PC-3 (cell line): ENCODE results near the gene ZNF283. TPM values are rescaled to one million over a fixed set of nuclear protein-coding genes. Genes with fewer than 3 reads are reported as not detected.
A peak's percentile ranks its signal among the peaks of the same experiment; 100 is the strongest.
"Not testable (repeated sequence)": the region's sequence is repeated elsewhere in the genome, so short reads cannot be mapped to it uniquely, and the experiment has no call there.

Experiments
- ATAC-seq: fragments of 200-7000 bp; cut with Tn5 transposase; 2 replicates; pipeline ENCODE4 v1.9.1; 2020; ENCODE audit warnings: mild to moderate bottlenecking, moderate library complexity
- BruUV-seq: library from RNA; stranded (reverse); fragments of 400-500 nt; replicated peaks from 2 replicates; lab custom pipeline; 2021; lab: Mats Ljungman, UMichigan
- CTCF ChIA-PET: fragments of 300-600 bp; sonication (Branson Sonifier 250); formaldehyde crosslinking; loops from one replicate; lab custom pipeline; 2022; ENCODE audit warnings: antibody characterized with exemption; lab: Charles Lee
- POLR2A ChIA-PET: fragments of 300-600 bp; sonication (Branson Sonifier 250); formaldehyde crosslinking; loops from one replicate; lab custom pipeline; 2022; ENCODE audit warnings: antibody characterized with exemption; ENCODE audit not compliant: unreplicated experiment; lab: Charles Lee
- DNase-seq: peaks from one replicate; pipeline ENCODE4 v3.0.0-alpha.2; 2015
- H2AFZ ChIP-seq: fragments of 300-600 bp; sonication (generic); 2 replicates; pipeline ENCODE4 v1.6.0; 2016; ENCODE audit warnings: antibody characterized with exemption, low read length
- H3F3A ChIP-seq: fragments of 300-600 bp; sonication (generic); one replicate; pipeline ENCODE4 v1.6.0; 2017; ENCODE audit warnings: antibody characterized with exemption, low read length, control low read depth, mild to moderate bottlenecking; ENCODE audit not compliant: unreplicated experiment
- H3K27ac ChIP-seq: fragments of 300-600 bp; sonication (generic); 2 replicates; pipeline ENCODE4 v1.5.1; 2016; ENCODE audit warnings: mild to moderate bottlenecking, low read length
- H3K27me3 ChIP-seq: fragments of 300-600 bp; sonication (generic); 2 replicates; pipeline ENCODE4 v1.6.1; 2016; ENCODE audit warnings: low read length, mixed read lengths
- H3K36me3 ChIP-seq: fragments of 300-600 bp; sonication (generic); 2 replicates; pipeline ENCODE4 v1.6.1; 2016; ENCODE audit warnings: low read depth, mixed run types, low read length, mixed read lengths
- H3K4me1 ChIP-seq: fragments of 300-600 bp; sonication (generic); 2 replicates; pipeline ENCODE4 v1.5.1; 2016; ENCODE audit warnings: low read length; ENCODE audit not compliant: insufficient read depth
- H3K4me2 ChIP-seq: fragments of 300-600 bp; sonication (generic); 2 replicates; pipeline ENCODE4 v1.6.0; 2016; ENCODE audit warnings: low read length
- H3K4me3 ChIP-seq: fragments of 300-600 bp; sonication (generic); 2 replicates; pipeline ENCODE4 v1.5.1; 2016; ENCODE audit warnings: mild to moderate bottlenecking, low read length, mixed read lengths
- H3K79me2 ChIP-seq: fragments of 300-600 bp; sonication (generic); 2 replicates; pipeline ENCODE4 v1.6.1; 2017; ENCODE audit warnings: low read length, mixed read lengths
- H3K9ac ChIP-seq: fragments of 300-600 bp; sonication (generic); 2 replicates; pipeline ENCODE4 v1.6.0; 2016; ENCODE audit warnings: mild to moderate bottlenecking, low read length
- H3K9me2 ChIP-seq: fragments of 300-600 bp; sonication (generic); replicated peaks from 2 replicates; pipeline ENCODE4 v1.6.1; 2016; ENCODE audit warnings: mixed run types, low read length, mixed read lengths
- H3K9me3 ChIP-seq: fragments of 300-600 bp; sonication (generic); 2 replicates; pipeline ENCODE4 v1.6.1; 2016; ENCODE audit warnings: low read length, mixed read lengths
- H4K20me1 ChIP-seq: fragments of 300-600 bp; sonication (generic); 2 replicates; pipeline ENCODE4 v1.6.1; 2016; ENCODE audit warnings: low read length, mixed read lengths
- EZH2 ChIP-seq: fragments of 300-600 bp; sonication (generic); IDR thresholded peaks from one replicate; pipeline ENCODE4 v1.6.1; 2017; ENCODE audit warnings: antibody characterized with exemption, mild to moderate bottlenecking, low read length; ENCODE audit not compliant: unreplicated experiment
- EZH2phosphoT487 ChIP-seq: fragments of 300-600 bp; sonication (generic); IDR thresholded peaks from 2 replicates; pipeline ENCODE4 v1.6.1; 2018; ENCODE audit warnings: mild to moderate bottlenecking, antibody characterized with exemption, low read length, borderline replicate concordance
- intact Hi-C: fragments of 100-400 bp; cut with micrococcal nuclease; formaldehyde crosslinking; loops from 2 replicates; pipeline ENCODE4 v1.9.0; 2023
- total RNA-seq: library from RNA; depleted of rRNA; stranded (reverse); fragments of >200 nt; gene quantifications from 2 replicates; pipeline ENCODE4 v1.2.3, GENCODE V29; 2014
- TF ChIP-seq, protein P1 (sequence below): fragments of 300-600 bp; sonication (generic); conservative IDR thresholded peaks from 2 replicates; pipeline ENCODE4 v1.5.1; 2017; ENCODE audit warnings: antibody characterized with exemption, low read depth, mild to moderate bottlenecking, low read length

ZNF283 gene
- total RNA-seq, 1 experiment from 2014 or later, result 3.0 TPM

DNA sequence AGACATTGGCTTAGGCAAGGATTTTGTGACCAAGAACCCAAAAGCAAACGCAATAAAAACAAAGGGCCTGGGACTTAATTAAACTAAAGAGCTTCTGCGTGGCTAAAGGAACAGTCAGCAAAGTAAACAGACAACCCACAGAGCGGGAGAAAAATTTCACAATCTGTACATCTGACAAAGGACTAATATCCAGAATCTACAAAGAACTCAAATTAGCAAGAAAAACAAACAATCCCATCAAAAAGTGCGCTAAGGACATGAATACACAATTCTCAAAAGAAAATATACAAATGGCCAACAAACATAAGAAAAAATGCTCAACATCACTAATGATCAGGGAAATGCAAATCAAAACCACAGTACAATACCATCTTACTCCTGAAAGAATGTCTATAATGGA lies 2.5 kb upstream of the ZNF283 start:
- H3K4me2 ChIP-seq, H3K9me3 ChIP-seq, H3K4me1 ChIP-seq, CTCF ChIA-PET, H3K27me3 ChIP-seq, H3K9me2 ChIP-seq, H3K9ac ChIP-seq, H3K27ac ChIP-seq, H3K4me3 ChIP-seq, BruUV-seq, H4K20me1 ChIP-seq, H3K79me2 ChIP-seq, POLR2A ChIA-PET, ATAC-seq, H2AFZ ChIP-seq, intact Hi-C loops, H3F3A ChIP-seq, H3K36me3 ChIP-seq: not testable (repeated sequence)
- DNase-seq, result peak; percentile 24

DNA sequence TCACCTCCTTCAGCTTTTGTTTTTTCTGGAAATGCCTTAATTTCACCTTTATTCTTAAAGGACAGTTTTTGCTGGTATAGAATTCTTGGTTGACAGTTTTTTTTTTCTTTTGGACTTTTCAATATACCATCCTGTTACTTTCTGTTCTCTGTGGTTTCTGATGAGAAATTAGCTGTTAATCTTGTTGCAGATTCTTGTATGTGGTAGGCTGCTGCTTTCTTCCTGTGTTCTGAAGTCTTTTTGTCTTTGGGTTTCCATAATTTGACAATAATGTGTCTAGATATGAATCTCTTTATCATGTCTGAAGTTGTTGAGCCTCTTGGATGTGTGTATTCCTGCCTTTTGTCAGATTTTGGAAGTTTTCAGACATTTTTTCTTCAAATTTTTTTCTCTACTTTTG lies 12.0 kb downstream of the ZNF283 start:
- Histone ChIP-seq H3K4me2 (no peak overlapping the region), H3K9me3 (peaks cover 29% of the 10 kb centered on the region; the same call in 1 of the 2 replicates), H3K4me1 (no peaks in the 10 kb centered on the region), H2AFZ (no peak overlapping the region), H3F3A (no peaks in the 10 kb centered on the region), H4K20me1 (no peaks in the 10 kb centered on the region), H3K4me3 (no peak overlapping the region), H3K36me3 (peaks cover 80% of the 10 kb centered on the region), H3K79me2 (no peaks in the 10 kb centered on the region), H3K27ac (no peak overlapping the region), H3K9me2 (no peaks in the 10 kb centered on the region), H3K27me3 (no peaks in the 10 kb centered on the region), H3K9ac (no peak overlapping the region)
- ChIA-PET POLR2A (no interaction called here), CTCF (no interaction called here)
- intact Hi-C loops, result no loop called here
- no peak for DNase-seq
- no peak for TF ChIP-seq EZH2
- TF ChIP-seq EZH2phosphoT487, result no peak
- TF ChIP-seq, protein P1, sequence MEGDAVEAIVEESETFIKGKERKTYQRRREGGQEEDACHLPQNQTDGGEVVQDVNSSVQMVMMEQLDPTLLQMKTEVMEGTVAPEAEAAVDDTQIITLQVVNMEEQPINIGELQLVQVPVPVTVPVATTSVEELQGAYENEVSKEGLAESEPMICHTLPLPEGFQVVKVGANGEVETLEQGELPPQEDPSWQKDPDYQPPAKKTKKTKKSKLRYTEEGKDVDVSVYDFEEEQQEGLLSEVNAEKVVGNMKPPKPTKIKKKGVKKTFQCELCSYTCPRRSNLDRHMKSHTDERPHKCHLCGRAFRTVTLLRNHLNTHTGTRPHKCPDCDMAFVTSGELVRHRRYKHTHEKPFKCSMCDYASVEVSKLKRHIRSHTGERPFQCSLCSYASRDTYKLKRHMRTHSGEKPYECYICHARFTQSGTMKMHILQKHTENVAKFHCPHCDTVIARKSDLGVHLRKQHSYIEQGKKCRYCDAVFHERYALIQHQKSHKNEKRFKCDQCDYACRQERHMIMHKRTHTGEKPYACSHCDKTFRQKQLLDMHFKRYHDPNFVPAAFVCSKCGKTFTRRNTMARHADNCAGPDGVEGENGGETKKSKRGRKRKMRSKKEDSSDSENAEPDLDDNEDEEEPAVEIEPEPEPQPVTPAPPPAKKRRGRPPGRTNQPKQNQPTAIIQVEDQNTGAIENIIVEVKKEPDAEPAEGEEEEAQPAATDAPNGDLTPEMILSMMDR, result no peak
- ATAC-seq, result no peak
- no TSS peak for BruUV-seq

DNA sequence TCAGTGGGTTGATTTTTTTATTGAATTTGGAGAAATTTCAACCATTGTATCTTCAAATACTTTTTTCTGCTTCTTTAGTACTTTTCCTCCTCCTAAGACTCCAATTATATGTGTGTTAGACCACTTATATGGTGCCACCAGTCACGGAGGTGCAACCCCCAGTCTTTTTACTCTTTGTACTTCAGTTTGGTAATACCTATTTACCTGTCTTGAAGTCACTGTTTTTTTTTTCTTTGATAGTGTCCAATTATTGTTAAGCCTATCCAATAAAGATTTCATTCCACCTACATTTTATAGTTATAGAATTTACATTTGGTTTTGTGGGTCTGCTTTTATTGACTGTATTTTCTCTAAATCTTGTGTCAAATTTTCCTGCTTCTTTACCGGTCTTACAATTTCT lies 14.9 kb downstream of the ZNF283 start:
- BruUV-seq, result no TSS peak
- no peak for ATAC-seq
- no peaks in the 10 kb centered on the region for H4K20me1 ChIP-seq
- no peak overlapping the region for H3K4me3 ChIP-seq
- peaks cover 82% of the 10 kb centered on the region for H3K36me3 ChIP-seq
- H3K9me2 ChIP-seq, result no peaks in the 10 kb centered on the region
- no peaks in the 10 kb centered on the region for H3K79me2 ChIP-seq
- H3F3A ChIP-seq, result no peaks in the 10 kb centered on the region
- DNase-seq, result no peak
- POLR2A ChIA-PET, result no interaction called here
- intact Hi-C loops, result no loop called here
- H2AFZ ChIP-seq, result no peak overlapping the region
- no peaks in the 10 kb centered on the region for H3K4me1 ChIP-seq
- H3K9me3 ChIP-seq, result peaks cover 50% of the 10 kb centered on the region
- TF ChIP-seq EZH2 (no peak), EZH2phosphoT487 (no peak)
- TF ChIP-seq, protein P1, result no peak
- no peak overlapping the region for H3K9ac ChIP-seq
- H3K27ac ChIP-seq, result no peak overlapping the region
- CTCF ChIA-PET, result no interaction called here
- no peaks in the 10 kb centered on the region for H3K27me3 ChIP-seq
- H3K4me2 ChIP-seq, result no peak overlapping the region
